ENCODE results near the gene WDR6. TPM values are rescaled to one million over a fixed set of nuclear protein-coding genes. Genes with fewer than 3 reads are reported as not detected.

Gene WDR6
- total and polyA plus RNA-seq, 10 of the 15 experiments (the other 5 are each of a cell fraction or from before 2014, with no cell fraction given), result 21.3 to 169 (median 107) TPM

GRCh38 chr3:48983096-48983495, 24.1 kb upstream of the WDR6 start (continued):
- TF ChIP-seq CTCF (IDR thresholded peaks at IDR 0.05 in 2 of 3, conservative IDR thresholded peaks at IDR 0.05 in 1 of 3; ENCODE audit: control insufficient read depth in 2 of 3, extremely low read depth in 1 of 3, insufficient read depth in 1 of 3, low read depth in 3 of 3, low read length in 3 of 3) (no peak), BACH1 (IDR thresholded peaks at IDR 0.05; ENCODE audit: borderline replicate concordance) (no peak), RBBP5 (conservative IDR thresholded peaks at IDR 0.05) (no peak), MTA3 (IDR thresholded peaks at IDR 0.05; ENCODE audit: borderline replicate concordance, low read length) (no peak), REST (IDR thresholded peaks at IDR 0.05; ENCODE audit: low read depth, low read length) (no peak), JUNB (IDR thresholded peaks at IDR 0.05) (no peak)

- ChIA-PET CTCF (interaction anchor here (1.0 to 1.7 kb wide), 3 partner anchors 30 to 464 kb away, joined by 3 to 6 read pairs (median 3); no protein-coding TSS in a partner anchor), RAD21 (ENCODE audit: unreplicated experiment) (interaction anchor here (1.0 kb wide), 1 partner anchor 141 kb away, joined by 4 read pairs; no protein-coding TSS in a partner anchor), POLR2A (no interaction called here), SMC1A (ENCODE audit: uncharacterized antibody, unreplicated experiment) (no interaction called here)
- FAIRE-seq (no peak), ATAC-seq (no peak), DNase-seq (ENCODE audit: low read depth, low spot score) (no peak)
- Histone ChIP-seq H3K9ac (ENCODE audit: control insufficient read depth, insufficient read depth, low read length) (no peak overlapping the region), H3K4me1 (ENCODE audit: control insufficient read depth, insufficient read depth, low read length) (peaks cover 7% of the 10 kb centered on the region), H3K36me3 (ENCODE audit: control insufficient read depth in 2 of 2, insufficient read depth in 2 of 2, low read length in 1 of 2) (peaks cover 15 to 24% of the 10 kb centered on the region in 2 experiments), H3K27me3 (replicated peaks in 1 of 2; ENCODE audit: control insufficient read depth in 2 of 2, insufficient read depth in 2 of 2, low read length in 1 of 2) (no peaks in the 10 kb centered on the region), H3K9me3 (replicated peaks; ENCODE audit: control insufficient read depth, insufficient read depth, low read length) (no peaks in the 10 kb centered on the region), H3K4me2 (ENCODE audit: control insufficient read depth, insufficient read depth) (no peak overlapping the region), H4K20me1 (ENCODE audit: control insufficient read depth, insufficient read depth) (no peaks in the 10 kb centered on the region), H3K79me2 (ENCODE audit: control insufficient read depth, insufficient read depth, low read length) (peaks cover 8% of the 10 kb centered on the region), H3K4me3 (no peak overlapping the region), H2AFZ (ENCODE audit: control insufficient read depth, low read depth, low read length) (no peak overlapping the region), H3K27ac (ENCODE audit: control insufficient read depth, insufficient read depth) (no peak overlapping the region)
- no TSS peak for BruUV-seq (replicated peaks)
- in situ Hi-C loops (cut with MboI), result no loop called here
- intact Hi-C loops (cut with micrococcal nuclease; ENCODE audit: unreplicated experiment), result loop anchor here (5.0 kb wide), 1 partner anchor 108 kb away; the partner anchor contains the start of gene QRICH1
- TF ChIP-seq KLF5 (IDR thresholded peaks at IDR 0.05; ENCODE audit: partially characterized antibody), result no peak
- no peak for TF ChIP-seq ZBTB11 (CRISPR knock-in tag; IDR thresholded peaks at IDR 0.05)
- TF ChIP-seq USF2 (IDR thresholded peaks at IDR 0.05; ENCODE audit: borderline replicate concordance, low read depth, low read length), result no peak
- no peak for TF ChIP-seq BRCA1 (IDR thresholded peaks at IDR 0.05; ENCODE audit: low read depth, low read length)
- no peak for TF ChIP-seq TCF12 (IDR thresholded peaks at IDR 0.05; ENCODE audit: low read depth, low read length)
- TF ChIP-seq CREM (IDR thresholded peaks at IDR 0.05; ENCODE audit: low read depth), result no peak
- TF ChIP-seq BHLHE40 (IDR thresholded peaks at IDR 0.05; ENCODE audit: borderline replicate concordance in 1 of 2, low read depth in 2 of 2, low read length in 1 of 2), result no peak
- no peak for TF ChIP-seq MXI1 (IDR thresholded peaks at IDR 0.05; ENCODE audit: low read depth, low read length)
Measured at GRCh38 chr3:48984663-48985062, 22.5 kb upstream of the WDR6 start.
